GM12874 (cell line): Measurements from ENCODE around the gene MBOAT2.

Experiments
- TF ChIP-seq, protein P1 (sequence below): IDR thresholded peaks from 2 replicates; pipeline ENCODE4 v1.5.1; 2011; ENCODE audit warnings: low read depth, mild to moderate bottlenecking, control low read depth, low read length, moderate library complexity; ENCODE audit not compliant: insufficient read depth

MBOAT2 gene

DNA sequence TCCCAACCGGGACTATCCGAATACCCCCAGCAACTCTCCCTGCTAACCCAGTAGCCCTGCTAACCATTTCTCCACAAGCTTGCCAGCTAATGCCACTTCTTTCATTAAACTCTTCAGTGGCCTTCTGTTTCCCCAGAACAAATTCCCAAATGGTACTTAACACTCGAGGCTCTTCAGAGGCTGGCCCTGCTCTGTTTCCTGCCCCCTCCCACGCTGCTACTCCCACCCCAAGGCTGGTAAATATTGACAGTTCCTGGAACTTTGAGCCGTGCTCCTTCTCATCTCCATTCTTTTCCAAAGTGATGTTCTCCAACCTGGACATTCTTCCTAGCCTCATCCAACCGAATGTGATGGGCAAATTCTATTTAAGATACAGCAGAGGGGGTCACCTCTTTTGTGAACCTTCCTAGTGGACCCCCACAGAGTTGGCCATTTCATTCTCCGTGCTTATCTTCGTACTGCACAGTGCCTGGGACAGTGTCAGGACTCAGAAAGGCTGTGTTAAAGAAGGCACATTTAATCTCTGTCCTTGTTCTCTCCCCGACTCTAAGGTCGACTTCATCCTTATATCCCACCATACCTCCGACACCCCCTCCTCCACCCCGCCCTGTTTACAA lies 162.9 kb downstream of the MBOAT2 start:
- TF ChIP-seq, protein P1, sequence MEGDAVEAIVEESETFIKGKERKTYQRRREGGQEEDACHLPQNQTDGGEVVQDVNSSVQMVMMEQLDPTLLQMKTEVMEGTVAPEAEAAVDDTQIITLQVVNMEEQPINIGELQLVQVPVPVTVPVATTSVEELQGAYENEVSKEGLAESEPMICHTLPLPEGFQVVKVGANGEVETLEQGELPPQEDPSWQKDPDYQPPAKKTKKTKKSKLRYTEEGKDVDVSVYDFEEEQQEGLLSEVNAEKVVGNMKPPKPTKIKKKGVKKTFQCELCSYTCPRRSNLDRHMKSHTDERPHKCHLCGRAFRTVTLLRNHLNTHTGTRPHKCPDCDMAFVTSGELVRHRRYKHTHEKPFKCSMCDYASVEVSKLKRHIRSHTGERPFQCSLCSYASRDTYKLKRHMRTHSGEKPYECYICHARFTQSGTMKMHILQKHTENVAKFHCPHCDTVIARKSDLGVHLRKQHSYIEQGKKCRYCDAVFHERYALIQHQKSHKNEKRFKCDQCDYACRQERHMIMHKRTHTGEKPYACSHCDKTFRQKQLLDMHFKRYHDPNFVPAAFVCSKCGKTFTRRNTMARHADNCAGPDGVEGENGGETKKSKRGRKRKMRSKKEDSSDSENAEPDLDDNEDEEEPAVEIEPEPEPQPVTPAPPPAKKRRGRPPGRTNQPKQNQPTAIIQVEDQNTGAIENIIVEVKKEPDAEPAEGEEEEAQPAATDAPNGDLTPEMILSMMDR = no peak

DNA sequence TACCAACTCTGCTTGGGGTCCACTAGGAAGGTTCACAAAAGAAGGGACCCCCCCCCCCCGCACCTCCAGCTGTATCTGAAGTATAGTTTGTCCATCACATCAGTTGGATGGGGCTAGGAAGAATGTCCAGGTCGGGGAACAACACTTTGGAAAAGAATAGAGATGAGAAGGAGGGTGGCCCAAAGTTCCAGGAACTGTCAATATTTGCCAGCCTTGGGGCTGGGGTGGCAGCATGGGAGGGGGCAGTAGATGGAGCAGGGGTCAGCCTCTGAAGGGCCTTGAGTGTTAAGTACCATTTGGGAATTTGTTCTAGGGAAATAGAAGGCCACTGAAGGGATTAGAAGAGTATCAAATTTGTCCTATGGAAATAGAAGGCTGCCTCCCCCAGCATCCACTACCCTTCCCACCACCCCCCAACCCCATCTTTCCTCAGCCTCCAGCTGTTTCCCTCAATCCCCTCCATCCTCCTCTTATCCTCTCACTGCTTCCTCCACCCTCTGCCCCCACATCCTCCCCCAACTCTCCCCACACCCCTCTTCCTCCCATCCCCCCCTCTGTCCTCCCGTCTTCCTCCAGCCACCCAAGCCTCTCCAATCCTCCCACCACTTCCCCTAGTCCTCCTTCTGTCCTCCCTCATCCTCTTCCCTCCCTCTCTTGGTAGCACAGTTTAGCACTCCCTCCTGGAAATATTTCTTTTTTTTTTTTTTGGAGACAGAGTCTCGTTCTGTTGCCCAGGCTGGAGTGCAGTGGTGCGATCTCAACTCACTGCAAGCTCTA lies 164.1 kb downstream of the MBOAT2 start:
- TF ChIP-seq, protein P1 = no peak

DNA sequence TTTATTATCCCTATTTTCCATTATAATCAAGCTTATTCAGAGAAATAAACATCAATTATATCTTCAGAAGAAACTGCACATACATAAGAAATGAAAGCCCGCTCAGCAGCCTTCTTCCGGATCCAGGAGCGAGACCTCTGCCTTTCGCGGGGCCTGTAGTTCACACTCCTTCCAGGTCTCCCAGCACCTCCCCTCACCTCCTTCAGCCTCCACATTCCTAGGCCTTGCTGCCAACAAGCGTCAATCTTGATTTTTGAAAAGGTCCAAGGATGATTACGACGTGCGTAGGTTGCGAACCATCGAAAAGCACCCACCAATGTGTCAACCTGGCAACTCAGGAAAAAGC lies 165.7 kb downstream of the MBOAT2 start:
- TF ChIP-seq, protein P1 = no peak

DNA sequence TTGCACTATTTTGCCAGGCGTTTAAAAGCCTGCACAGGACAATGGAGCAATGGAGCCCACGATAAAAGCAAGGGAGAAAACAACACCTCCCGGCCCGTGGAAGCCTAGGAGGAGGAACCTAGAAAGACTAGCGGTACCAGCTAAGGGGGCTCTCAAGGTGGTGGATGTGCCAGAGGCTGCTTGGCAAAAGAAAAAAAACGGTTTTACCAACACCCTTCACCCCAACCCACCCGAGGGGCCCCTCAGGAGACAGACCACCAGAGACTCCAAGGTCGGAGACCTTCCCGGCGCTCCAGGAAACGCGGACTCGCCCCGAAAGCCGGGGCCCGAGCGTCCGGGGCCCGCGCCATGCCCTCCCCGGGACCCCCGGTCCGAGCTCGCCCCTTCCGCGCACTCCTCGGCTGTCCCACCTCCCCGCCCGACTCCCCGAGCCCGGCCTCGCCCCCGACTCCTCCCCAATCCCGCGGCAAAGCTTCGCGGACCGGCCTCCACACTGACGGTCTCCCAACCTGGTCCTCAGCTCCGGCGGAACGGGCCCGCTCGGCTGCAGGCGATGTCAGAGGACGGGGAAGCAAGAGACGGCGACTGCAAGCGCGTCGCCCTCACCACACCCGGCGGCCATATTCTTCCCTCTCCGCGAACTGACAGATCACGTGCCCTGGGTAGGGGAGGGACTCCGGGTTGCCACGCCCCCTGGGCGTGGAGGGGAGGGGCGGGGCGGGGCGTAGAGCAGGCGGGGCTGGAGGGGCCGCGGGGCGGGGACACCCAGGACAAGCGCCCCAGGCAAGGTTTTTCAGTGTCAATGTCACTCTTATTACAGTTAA lies 166.3 kb downstream of the MBOAT2 start, which contains the start of gene KIDINS220:
KIDINS220 (minus strand) TSS at position 643 of the 824 bp plus-strand sequence. CDS start 10,520 bp downstream, outside the sequence.
- TF ChIP-seq, protein P1 = no peak

DNA sequence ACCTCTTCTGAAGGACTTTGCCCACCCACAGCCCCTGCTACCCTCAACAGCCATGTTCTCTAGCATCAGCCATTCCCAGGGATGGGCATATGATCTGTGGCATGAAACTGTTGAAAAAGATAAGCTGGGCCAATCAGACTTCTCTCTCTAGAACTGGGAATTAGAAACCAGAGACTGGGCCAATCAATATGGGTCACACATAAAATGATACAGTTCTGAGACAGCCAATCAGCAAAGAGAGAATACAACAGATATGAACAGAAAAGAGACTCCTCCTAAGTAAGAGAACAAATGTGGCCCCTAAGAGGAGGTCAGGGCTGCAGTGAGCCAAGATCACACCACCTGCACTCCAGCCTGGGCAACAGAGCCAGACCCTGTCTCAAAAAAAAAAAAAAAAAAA lies 168.2 kb downstream of the MBOAT2 start:
- TF ChIP-seq, protein P1 = no peak

DNA sequence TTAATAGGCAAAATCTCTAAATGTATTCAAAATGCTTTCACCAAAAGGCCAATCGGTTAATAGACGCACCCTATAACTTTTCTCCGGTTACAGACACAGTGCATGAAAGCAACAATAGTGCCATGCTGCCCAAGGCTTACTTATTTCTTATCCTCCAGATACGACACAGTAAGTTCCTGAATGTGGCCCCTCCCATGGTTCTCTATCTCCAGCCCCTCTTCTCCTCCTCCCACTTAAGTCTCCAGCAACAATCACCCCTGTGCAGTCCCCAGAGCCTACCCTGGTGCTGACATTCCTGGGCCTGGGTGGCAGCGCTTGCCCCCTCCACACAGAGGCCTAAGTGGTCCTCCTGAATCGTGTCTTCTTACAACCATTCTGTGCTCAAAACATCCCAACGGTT lies 169.6 kb downstream of the MBOAT2 start:
- TF ChIP-seq, protein P1 = no peak

DNA sequence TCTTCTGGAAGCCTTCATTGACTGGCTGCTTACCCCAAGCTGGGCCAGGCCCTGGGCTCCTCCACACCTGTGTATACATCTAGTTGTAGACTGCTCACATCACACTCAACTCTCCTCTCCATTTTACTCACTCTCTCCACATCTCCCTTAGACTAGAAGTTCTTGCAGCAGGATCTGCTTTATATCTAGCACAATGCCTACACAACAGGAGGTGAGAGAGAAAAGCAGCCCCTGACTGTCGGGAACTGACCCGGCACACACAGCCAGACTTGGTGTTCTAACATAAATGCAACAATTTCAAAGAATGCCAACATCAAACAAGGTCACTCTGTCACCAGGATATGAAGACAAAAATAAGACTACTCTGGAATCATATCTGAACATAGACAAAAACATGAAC lies 172.0 kb downstream of the MBOAT2 start:
- TF ChIP-seq, protein P1 = no peak
